SK-N-SH (cell line): ENCODE results near the gene PSEN2. TPM values are rescaled to one million over a fixed set of nuclear protein-coding genes. Genes with fewer than 3 reads are reported as not detected.

Experiments used
- CTCF ChIA-PET: fragments of 300-600, 350-600 bp; formaldehyde crosslinking; extraction: SDS; loops from one replicate; lab custom pipeline; 2021; lab: Yijun Ruan, JAX
- POLR2A ChIA-PET: fragments of 350-600 bp; sonication (Branson Sonifier 250); formaldehyde crosslinking; extraction: SDS; loops from one replicate; lab custom pipeline; 2020; ENCODE audit warnings: antibody characterized with exemption, inconsistent platforms; lab: Yijun Ruan, JAX
- DNase-seq: peaks from one replicate; pipeline ENCODE4 v3.0.0; 2012
- H2AFZ ChIP-seq: fragments of 200-600 bp; sonication (generic); 2 replicates; pipeline ENCODE4 v1.8.1; 2016; ENCODE audit warnings: antibody characterized with exemption, mild to moderate bottlenecking, low read depth
- H3F3A ChIP-seq: fragments of 200-600 bp; sonication (generic); replicated peaks from 2 replicates; pipeline ENCODE3; 2016; ENCODE audit warnings: antibody characterized with exemption, mild to moderate bottlenecking; ENCODE audit not compliant: insufficient read depth
- H3K27ac ChIP-seq, 2 experiments: fragments of 200-500 bp in 1 of 2; fragments of 200-600 bp in 1 of 2; sonication (Bioruptor generic) in 1 of 2; sonication (generic), shearing (Covaris generic) in 1 of 2; 2 replicates each; pipeline versions ENCODE4 v1.5.1 to v1.6.1; 2014 to 2016; ENCODE audit warnings: low read depth in 2 of 2, inconsistent platforms in 1 of 2, low read length in 1 of 2, mild to moderate bottlenecking in 1 of 2, mixed read lengths in 1 of 2
- H3K27me3 ChIP-seq: fragments of 200-600 bp; sonication (generic), shearing (Covaris generic); 2 replicates; pipeline ENCODE4 v1.6.1; 2016; ENCODE audit warnings: mixed run types; ENCODE audit not compliant: insufficient read depth
- H3K36me3 ChIP-seq, 2 experiments: fragments of 200-500 bp in 1 of 2; fragments of 200-600 bp in 1 of 2; sonication (Bioruptor generic) in 1 of 2; sonication (generic) in 1 of 2; replicated peaks in 1 of 2; 2 replicates each; pipeline versions ENCODE3 to v1.5.1; 2014 to 2016; ENCODE audit warnings: low read length in 1 of 2, mild to moderate bottlenecking in 1 of 2; ENCODE audit not compliant: insufficient read depth in 2 of 2, control insufficient read depth in 1 of 2
- H3K4me1 ChIP-seq, 2 experiments: fragments of 200-500 bp in 1 of 2; fragments of 200-600 bp in 1 of 2; sonication (Bioruptor generic) in 1 of 2; sonication (generic), shearing (Covaris generic) in 1 of 2; 2 replicates each; pipeline versions ENCODE4 v1.5.1 to v1.6.1; 2014 to 2016; ENCODE audit warnings: low read depth in 1 of 2, low read length in 1 of 2, mixed run types in 1 of 2; ENCODE audit not compliant: insufficient read depth in 2 of 2, control insufficient read depth in 1 of 2
- H3K4me2 ChIP-seq: fragments of 200-600 bp; sonication (generic), shearing (Covaris generic); 2 replicates; pipeline ENCODE4 v1.6.1; 2017; ENCODE audit warnings: mixed run types
- H3K4me3 ChIP-seq, 2 experiments: fragments of 200-500 bp in 1 of 2; fragments of 200-600 bp in 1 of 2; sonication (Bioruptor generic) in 1 of 2; sonication (generic), shearing (Covaris generic) in 1 of 2; 2 replicates each; pipeline versions ENCODE4 v1.5.1 to v1.8.1; 2014 to 2016; ENCODE audit warnings: low read depth in 2 of 2, inconsistent platforms in 1 of 2, low read length in 1 of 2, mild to moderate bottlenecking in 1 of 2, mixed read lengths in 1 of 2, moderate library complexity in 1 of 2
- H3K79me2 ChIP-seq: fragments of 200-600 bp; sonication (generic); 2 replicates; pipeline ENCODE4 v1.8.1; 2017; ENCODE audit warnings: mild to moderate bottlenecking; ENCODE audit not compliant: insufficient read depth
- H3K9ac ChIP-seq: fragments of 200-600 bp; sonication (generic); 2 replicates; pipeline ENCODE4 v1.6.1; 2017; ENCODE audit warnings: mixed run types
- H3K9me2 ChIP-seq: fragments of 200-600 bp; sonication (generic); 2 replicates; pipeline ENCODE4 v1.6.1; 2017; ENCODE audit warnings: mixed run types
- H3K9me3 ChIP-seq: fragments of 200-600 bp; sonication (generic); 2 replicates; pipeline ENCODE4 v1.6.1; 2017; ENCODE audit warnings: mixed run types, mild to moderate bottlenecking, moderate library complexity
- H4K20me1 ChIP-seq: fragments of 200-600 bp; sonication (generic); 2 replicates; pipeline ENCODE4 v1.6.1; 2017; ENCODE audit warnings: mild to moderate bottlenecking, mixed run types; ENCODE audit not compliant: insufficient read depth
- CHD2 ChIP-seq: fragments of 150-350 bp; IDR thresholded peaks from 2 replicates; pipeline ENCODE4 v1.6.1; 2018; ENCODE audit warnings: low read length; ENCODE audit not compliant: partially characterized antibody
- FOSL2 ChIP-seq: IDR thresholded peaks from 2 replicates; pipeline ENCODE4 v1.4.0; 2012; ENCODE audit warnings: low read depth, mild to moderate bottlenecking, moderate library complexity, borderline replicate concordance
- FOXJ3 ChIP-seq: sonication (generic); formaldehyde crosslinking; IDR thresholded peaks from 2 replicates; pipeline ENCODE4 v1.5.1; 2020; ENCODE audit warnings: mild to moderate bottlenecking, missing genetic modification reagents
- FOXM1 ChIP-seq: IDR thresholded peaks from 2 replicates; pipeline ENCODE4 v1.4.0; 2012; ENCODE audit warnings: low read depth, mild to moderate bottlenecking
- IRF3 ChIP-seq: fragments of 150-350 bp; IDR thresholded peaks from 2 replicates; pipeline ENCODE4 v1.6.1; 2016; ENCODE audit warnings: mild to moderate bottlenecking, low read depth, low read length
- MEF2A ChIP-seq: IDR thresholded peaks from 2 replicates; pipeline ENCODE4 v1.4.0; 2012; ENCODE audit warnings: low read depth, borderline replicate concordance
- NRF1 ChIP-seq: IDR thresholded peaks from 2 replicates; pipeline ENCODE4 v1.6.1; 2012; ENCODE audit warnings: low read depth, mild to moderate bottlenecking, low read length
- RAD21 ChIP-seq: IDR thresholded peaks from 2 replicates; pipeline ENCODE4 v1.6.1; 2012; ENCODE audit warnings: mild to moderate bottlenecking, low read length
- RFX5 ChIP-seq: IDR thresholded peaks from 2 replicates; pipeline ENCODE4 v1.6.1; 2012; ENCODE audit warnings: mild to moderate bottlenecking, improper control_type of control experiment, low read length
- SMC3 ChIP-seq: IDR thresholded peaks from 2 replicates; pipeline ENCODE4 v1.6.1; 2012; ENCODE audit warnings: low read depth, low read length, improper control_type of control experiment
- TEAD4 ChIP-seq: IDR thresholded peaks from 2 replicates; pipeline ENCODE4 v1.4.0; 2012; ENCODE audit warnings: mild to moderate bottlenecking, borderline replicate concordance; ENCODE audit not compliant: insufficient read depth
- USF2 ChIP-seq: fragments of 150-350 bp; IDR thresholded peaks from 2 replicates; pipeline ENCODE4 v1.6.1; 2017; ENCODE audit warnings: antibody characterized with exemption, low read length, low read depth, borderline replicate concordance
- ZBTB33 ChIP-seq: IDR thresholded peaks from 2 replicates; pipeline ENCODE4 v1.4.0; 2012; ENCODE audit warnings: low read depth, borderline replicate concordance
- WGBS: methylation state at CpG from one replicate; pipeline ENCODE4 v1.1.6; 2017; ENCODE audit warnings: low lambda C conversion rate; 5-methylcytosine and 5-hydroxymethylcytosine counted together
- polyA plus RNA-seq, 3 experiments: library from polyadenylated mRNA; depleted of rRNA; stranded (reverse); fragments of >200 nt; gene quantifications; 2 replicates each; pipeline ENCODE4 v1.2.3, GENCODE V29; 2012
- TF ChIP-seq, protein P1 (sequence below): IDR thresholded peaks from 2 replicates; pipeline ENCODE4 v1.6.1; 2012; ENCODE audit warnings: mild to moderate bottlenecking, low read depth, low read length, moderate library complexity

The PSEN2 gene
- polyA plus RNA-seq, 1 of the 3 experiments (the other 2 are of a cell fraction), result 20.2 TPM

DNA sequence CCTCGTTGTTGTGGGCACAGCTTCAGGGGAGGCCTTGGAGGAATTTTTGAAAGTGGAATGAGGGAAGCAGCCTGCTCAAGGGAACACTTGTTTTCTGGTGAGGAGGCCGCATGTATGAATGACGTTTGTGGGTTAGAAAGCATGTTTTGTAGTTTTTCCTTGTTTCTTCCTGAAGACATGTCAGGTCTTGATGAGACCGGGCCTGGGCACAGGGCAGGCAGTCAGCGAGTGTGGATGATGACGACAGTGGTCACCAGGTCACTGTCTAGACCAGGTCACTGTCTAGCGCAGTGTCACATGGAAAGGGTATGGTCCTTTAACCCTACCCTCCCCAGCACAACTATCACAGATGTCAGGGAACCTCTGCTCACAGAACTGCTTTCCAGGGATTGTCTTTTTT lies 7.3 kb downstream of the PSEN2 start:
- Histone ChIP-seq H3K9ac (no peak overlapping the region), H3K27me3 (no peaks in the 10 kb centered on the region), H3K79me2 (no peaks in the 10 kb centered on the region), H3K4me3 (no peak overlapping the region), H4K20me1 (no peaks in the 10 kb centered on the region), H3K4me1 (no peaks in the 10 kb centered on the region; a peak in 1 of 4 replicates), H3K9me3 (no peaks in the 10 kb centered on the region), H2AFZ (no peak overlapping the region), H3K36me3 (peaks cover 0 to 24% of the 10 kb centered on the region in 2 experiments), H3F3A (no peaks in the 10 kb centered on the region), H3K9me2 (no peaks in the 10 kb centered on the region), H3K4me2 (no peak overlapping the region), H3K27ac (no peak overlapping the region)
- DNase-seq, result no peak
- no peak for TF ChIP-seq RFX5
- TF ChIP-seq CHD2, result no peak
- no peak for TF ChIP-seq RAD21
- no peak for TF ChIP-seq ZBTB33
- TF ChIP-seq FOXM1, result no peak
- TF ChIP-seq TEAD4, result no peak
- no peak for TF ChIP-seq USF2
- TF ChIP-seq MEF2A, result no peak
- no peak for TF ChIP-seq FOSL2
- no peak for TF ChIP-seq FOXJ3 (CRISPR knock-in tag)
- no peak for TF ChIP-seq NRF1
- no peak for TF ChIP-seq IRF3
- TF ChIP-seq, protein P1, sequence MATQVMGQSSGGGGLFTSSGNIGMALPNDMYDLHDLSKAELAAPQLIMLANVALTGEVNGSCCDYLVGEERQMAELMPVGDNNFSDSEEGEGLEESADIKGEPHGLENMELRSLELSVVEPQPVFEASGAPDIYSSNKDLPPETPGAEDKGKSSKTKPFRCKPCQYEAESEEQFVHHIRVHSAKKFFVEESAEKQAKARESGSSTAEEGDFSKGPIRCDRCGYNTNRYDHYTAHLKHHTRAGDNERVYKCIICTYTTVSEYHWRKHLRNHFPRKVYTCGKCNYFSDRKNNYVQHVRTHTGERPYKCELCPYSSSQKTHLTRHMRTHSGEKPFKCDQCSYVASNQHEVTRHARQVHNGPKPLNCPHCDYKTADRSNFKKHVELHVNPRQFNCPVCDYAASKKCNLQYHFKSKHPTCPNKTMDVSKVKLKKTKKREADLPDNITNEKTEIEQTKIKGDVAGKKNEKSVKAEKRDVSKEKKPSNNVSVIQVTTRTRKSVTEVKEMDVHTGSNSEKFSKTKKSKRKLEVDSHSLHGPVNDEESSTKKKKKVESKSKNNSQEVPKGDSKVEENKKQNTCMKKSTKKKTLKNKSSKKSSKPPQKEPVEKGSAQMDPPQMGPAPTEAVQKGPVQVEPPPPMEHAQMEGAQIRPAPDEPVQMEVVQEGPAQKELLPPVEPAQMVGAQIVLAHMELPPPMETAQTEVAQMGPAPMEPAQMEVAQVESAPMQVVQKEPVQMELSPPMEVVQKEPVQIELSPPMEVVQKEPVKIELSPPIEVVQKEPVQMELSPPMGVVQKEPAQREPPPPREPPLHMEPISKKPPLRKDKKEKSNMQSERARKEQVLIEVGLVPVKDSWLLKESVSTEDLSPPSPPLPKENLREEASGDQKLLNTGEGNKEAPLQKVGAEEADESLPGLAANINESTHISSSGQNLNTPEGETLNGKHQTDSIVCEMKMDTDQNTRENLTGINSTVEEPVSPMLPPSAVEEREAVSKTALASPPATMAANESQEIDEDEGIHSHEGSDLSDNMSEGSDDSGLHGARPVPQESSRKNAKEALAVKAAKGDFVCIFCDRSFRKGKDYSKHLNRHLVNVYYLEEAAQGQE, result no peak
- TF ChIP-seq SMC3, result no peak
- WGBS, result 86% methylated on average over 7 of the region's 7 CpGs
- ChIA-PET POLR2A (no interaction called here), CTCF (interaction anchor here (1.0 kb wide), 1 partner anchor 18 kb away, joined by 3 read pairs; no protein-coding TSS in a partner anchor)
